Measurements from ENCODE around the gene KIF18A.

- TF ChIP-seq CTCF (IDR thresholded peaks at IDR 0.05) (no peak), POLR2A (IDR thresholded peaks at IDR 0.05) (no peak), POLR2AphosphoS5 (IDR thresholded peaks at IDR 0.05) (no peak), EP300 (IDR thresholded peaks at IDR 0.05) (no peak)
These were observed 104.3 kb downstream of the KIF18A start for GRCh38 chr11:28003615-28004014.
